Activated naive CD4-positive, alpha-beta T cell (primary cell): ENCODE results near the gene ACBD6.

Experiments used
- DNase-seq, 4 experiments: peaks; one replicate each; lab custom pipeline; 2025; lab: John Stamatoyannopoulos, UW

ACBD6 gene

DNA sequence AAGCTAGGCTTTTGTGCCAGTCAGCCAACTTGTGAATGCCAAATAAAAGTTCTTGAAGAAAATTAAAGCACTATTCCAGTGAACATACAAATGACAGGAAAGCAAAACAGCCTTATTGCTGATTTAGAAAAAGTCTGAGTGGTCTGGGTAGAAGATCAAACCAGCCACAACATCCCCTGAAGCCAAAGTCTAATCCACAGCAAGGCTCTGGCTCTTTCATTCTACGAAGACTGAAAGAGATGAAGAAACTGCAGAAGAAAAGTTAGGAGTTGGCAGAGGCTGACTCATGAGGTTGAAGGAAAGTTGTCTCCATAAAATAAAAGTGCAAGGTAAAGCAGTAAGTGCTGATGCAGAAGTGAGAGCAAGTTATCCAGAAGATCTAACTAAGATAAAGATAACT is 206.4 kb downstream of the ACBD6 start:
- DNase-seq: no peak

DNA sequence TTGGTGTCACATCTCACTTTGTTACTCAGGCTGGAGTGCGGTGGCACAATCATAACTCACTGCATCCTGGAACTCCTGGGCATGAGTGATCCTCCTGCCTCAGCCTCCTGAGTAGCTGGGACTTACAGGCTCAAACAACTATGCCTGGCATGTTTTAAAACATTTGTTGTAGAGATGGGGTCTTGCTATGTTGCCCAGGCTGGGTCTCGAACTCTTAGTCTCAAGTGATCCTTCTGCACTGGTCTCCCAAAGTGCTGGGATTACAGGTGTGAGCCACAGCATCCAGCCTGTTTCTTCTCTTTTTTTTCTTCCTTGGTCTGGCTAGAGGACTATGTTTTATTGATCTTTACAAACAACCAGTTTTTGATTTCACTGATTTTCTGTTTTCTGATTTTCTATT is 207.7 kb downstream of the ACBD6 start:
- DNase-seq: no peak

DNA sequence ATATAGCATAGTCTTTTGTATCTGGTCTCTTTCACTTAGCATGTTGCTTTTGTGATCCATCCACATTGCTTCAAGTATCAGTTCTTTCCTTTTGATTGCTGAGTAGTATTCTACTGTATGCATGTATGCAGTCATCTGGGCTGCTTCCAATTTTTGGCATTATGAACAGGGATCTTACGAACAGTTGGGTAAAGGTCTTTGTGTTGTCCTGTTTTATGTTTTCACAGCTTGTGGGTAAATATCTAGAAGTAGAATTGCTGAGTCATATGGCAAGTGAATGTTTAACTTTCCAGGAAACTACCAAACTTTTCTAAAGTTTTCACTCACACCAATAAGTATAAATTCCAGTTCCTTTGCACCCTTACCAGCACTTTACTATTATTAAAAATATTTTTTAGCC is 211.4 kb downstream of the ACBD6 start:
- no peak for DNase-seq

DNA sequence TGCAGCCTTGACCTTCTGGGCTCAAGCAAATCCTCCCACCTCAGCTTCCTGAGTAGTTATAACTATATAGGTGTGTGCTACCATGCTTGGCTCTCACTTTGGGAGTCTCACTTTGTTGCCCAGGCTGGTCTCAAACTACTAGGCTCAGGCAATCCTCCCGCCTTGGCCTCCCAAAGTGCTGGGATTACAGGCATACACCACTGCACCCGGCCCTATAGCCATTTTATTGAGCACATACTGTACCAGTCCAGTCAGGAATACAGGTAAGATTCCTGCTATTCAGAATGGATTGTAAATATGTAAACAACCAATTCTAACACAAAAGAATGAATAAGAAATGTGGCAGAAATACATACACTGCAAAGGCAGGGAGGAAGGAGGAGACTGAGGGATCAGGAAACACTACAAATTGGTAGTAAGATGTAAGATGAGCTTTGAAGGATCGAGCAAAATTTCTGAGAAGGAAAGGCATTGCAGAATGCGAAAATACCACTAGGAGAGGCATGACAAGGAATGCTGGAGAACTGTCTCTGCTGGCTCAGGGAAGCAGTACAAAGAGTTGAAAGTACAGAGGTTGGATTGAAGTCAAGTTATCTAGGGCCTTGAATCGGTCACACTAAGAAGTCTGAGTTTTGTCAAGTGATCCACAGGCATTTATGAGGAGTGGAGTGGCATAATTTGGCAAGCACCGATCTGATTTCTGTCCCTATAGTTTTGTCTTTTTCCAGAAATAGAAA is 211.9 kb downstream of the ACBD6 start:
- DNase-seq: no peak

DNA sequence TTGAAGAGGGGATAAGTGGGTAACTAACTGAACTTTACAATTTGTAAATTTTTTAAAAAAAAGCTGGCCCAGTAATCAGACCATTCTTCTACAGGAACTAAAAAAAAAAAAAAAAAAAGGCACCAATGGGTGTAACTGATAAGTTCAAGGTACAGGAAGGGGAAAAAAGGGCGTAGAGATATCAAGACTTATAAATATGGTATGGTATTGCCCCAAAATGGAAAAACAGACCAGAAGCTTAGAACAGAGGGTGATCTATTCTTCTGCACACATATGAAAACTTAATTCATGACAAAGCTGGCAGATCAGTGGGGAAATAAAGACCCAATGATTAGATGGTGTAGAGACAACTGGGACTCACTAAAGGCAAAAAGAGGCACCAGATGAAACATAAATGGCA is 213.4 kb downstream of the ACBD6 start:
- DNase-seq: no peak

DNA sequence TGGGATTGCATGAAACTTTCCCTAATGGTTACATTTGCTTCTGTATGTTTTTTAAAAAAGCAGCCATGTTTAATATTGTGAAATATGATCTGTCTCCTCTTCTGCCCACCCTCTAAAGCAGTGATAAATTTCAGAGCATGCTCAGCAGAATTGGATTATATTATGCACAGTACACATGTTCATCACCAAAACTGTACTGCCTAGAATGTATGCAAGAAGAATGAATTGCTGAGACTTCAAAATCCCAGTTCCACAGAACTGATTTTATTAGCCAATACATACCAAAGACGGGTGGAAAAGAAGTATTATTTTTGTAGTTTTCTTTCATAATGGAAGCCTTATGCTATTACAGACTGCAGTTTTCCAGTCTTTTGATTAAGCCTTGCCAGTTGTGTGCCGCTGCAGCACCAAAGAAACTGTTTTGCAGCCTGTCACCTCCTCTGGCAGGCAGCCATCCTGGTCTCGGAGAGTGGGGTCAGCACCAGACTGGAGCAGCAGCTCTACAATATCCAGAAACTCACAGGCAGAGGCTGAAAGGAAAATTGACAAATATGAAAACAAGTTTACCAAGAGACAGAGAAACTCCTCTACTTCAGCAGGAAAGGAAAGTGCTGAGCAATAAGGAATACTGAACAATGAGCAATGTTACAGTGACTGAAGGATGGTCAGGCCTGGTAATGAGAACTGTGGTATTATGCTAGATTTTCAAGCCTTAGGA is 214.2 kb downstream of the ACBD6 start:
- no peak for DNase-seq

DNA sequence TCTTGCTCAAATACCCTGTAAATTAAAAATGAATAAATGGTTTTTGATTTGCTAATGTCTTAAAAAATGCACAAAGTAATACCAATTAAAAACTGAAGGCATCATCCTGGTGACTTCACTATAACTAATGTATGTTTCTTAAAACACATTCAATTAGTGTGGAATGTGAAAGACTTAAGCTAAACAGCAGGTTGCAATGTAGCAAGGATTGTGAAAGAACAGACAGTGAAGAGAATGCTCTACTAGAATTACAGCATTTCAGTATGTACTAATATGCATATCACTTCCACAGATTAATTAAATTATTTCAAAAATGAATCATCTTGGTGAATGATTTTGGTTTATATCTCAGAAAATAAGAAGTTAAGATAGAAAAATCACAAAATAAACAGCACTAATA is 216.0 kb downstream of the ACBD6 start:
- no peak for DNase-seq

DNA sequence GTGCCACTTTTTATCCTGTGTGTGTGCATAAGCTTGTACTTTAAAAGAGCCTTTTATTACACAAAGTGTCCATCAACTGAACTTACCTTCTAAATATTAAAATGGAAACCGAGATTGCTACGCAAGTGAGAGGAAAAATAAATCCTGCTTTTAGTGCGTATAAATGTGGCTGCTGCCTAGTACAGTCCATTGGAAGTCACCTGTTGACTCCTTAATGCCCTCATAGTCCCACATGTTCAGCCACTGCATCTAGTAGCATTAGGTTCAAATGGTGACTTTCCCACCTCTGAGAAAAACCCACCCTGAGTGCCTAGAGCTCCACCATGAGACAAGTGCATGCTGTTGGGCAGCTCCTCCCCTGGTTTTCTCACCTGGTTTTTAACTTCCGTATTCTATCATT is 219.3 kb downstream of the ACBD6 start:
- DNase-seq: no peak

DNA sequence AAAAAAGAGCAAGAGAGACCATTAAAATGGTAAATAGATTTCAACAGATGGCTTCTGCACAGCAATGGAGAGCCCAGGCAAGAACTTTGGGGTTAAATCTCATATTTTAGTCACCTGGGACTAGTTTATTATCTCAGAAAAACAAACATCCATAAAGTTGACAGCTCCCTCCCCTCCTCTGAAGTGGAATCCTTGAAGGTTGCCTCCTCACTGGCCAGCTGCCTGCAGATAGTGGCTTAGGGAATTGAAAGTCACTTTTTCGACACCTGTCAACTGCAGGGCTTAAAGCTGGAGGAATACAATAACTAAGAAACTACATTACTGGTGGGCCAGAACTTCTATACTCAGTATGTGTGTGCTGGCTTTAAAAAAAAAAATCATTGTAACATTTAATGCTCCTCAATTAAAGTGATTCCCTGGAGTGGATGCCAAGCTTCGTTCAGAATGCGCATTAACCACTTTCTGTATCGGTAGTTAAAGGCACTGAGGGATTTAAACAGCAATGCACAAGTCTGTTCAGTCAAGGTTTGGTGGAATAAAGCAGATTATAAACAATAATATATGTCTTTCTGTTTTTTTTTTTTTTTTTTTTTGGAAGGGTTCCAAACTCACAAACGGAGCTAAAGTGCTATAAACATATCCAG is 219.9 kb downstream of the ACBD6 start:
- DNase-seq: no peak

DNA sequence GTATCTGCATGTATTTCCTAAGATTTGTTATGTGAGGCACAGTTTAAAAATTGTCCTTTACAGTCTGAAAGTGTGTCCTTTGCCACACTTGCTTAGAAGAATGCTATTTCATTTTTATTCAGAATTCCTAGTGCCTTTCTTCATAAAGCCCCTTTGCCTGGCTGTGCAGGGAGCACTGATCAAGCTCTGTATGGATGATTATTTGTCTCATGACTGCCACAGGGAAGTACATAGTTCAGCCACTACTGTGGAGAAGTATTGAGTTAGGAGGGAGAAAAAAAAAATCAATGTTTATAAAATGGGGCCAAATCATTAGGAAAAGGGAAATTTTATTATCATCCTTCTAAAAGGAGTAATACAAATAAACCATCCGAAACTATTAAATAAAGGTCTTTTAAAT is 220.9 kb downstream of the ACBD6 start:
- DNase-seq: no peak

DNA sequence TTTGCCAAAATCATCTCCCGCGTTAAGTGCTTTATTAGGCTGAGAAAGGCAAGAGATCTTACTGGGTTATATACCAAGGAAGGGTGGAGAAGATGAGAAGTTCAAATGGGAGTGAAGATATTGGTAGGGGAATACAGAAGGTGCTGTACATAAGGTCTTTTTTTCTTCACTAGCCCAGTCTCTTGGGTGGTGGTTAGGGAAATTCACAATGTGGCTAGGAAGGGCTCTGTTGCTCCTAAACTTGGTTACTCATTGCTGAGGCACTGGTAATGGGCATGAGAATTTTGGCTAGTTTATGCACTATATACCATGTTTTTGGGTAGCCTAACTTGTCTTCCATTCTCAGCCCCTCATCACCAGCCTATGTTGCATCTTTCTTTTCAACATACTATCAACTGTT is 221.8 kb downstream of the ACBD6 start:
- no peak for DNase-seq

DNA sequence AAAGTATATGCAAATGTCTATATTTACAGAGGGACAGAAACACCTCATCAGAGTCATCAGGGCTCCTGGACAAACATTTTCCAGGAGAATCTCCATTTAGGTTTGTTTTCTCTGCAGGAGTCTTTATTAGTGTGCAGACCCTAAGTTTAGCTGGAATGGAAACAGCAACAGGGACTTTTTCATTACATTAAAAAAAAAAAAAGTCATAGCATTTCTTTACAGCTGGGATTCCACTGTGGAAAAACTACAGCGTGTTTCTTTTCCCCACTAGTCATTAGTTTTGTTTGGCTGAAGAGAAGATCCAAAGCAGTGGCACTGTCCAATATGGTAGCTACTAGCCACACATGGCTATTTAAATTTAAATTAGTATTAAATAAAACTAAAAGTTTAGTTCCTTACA is 222.7 kb downstream of the ACBD6 start:
- no peak for DNase-seq

DNA sequence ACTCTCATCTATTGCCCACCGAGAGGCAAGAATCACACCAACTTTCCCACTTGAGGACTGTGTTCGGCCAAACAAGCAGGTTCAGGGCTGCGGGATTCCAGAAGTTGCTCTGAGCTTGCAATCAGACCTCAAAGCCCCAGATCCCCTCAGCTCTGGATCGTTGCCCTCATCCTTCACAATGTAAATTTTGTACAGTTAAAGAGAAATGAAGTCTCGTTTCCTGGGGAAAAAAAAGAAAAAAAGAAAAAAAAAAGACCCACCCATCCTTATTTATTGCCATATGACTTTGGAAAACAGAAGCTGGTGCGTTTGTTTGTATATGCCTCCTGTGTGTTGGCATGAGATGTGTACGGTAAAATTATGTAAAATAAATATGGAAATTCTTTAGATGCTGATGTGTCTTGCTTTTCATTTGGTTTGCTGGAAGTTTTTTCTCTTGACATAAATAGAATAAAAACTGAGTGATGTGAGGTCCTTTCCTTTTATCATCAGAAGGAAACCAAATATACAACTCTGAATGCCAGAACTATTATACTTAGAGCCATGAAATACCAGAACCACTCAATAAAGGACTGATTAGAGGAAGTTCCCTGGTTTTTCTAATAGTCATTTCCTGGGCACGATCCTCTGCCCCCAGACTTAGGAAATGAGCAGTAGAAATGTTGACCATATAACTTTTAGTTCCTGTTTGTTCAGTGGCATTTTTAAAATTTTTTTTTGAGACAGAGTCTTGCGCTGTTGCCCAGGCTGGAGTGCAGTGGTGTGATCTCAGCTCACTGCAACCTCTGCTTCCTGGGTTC is 223.6 kb downstream of the ACBD6 start:
- no peak for DNase-seq

DNA sequence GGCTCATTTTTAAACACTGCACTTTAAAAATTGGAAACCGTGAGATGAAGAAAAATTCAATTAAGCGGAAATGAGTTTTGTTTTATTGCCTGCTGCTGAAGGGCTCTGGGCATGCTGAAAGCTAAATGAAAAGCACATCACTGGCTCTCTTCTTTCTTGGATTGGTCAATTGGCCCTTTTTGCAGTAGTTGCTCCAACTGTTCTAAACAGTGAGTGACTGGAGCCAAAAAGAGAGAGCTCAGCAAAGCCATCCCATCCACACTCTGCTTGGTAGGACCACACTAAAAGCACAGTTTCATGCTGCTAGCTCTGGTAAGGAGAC is 224.2 kb downstream of the ACBD6 start:
- DNase-seq: no peak

DNA sequence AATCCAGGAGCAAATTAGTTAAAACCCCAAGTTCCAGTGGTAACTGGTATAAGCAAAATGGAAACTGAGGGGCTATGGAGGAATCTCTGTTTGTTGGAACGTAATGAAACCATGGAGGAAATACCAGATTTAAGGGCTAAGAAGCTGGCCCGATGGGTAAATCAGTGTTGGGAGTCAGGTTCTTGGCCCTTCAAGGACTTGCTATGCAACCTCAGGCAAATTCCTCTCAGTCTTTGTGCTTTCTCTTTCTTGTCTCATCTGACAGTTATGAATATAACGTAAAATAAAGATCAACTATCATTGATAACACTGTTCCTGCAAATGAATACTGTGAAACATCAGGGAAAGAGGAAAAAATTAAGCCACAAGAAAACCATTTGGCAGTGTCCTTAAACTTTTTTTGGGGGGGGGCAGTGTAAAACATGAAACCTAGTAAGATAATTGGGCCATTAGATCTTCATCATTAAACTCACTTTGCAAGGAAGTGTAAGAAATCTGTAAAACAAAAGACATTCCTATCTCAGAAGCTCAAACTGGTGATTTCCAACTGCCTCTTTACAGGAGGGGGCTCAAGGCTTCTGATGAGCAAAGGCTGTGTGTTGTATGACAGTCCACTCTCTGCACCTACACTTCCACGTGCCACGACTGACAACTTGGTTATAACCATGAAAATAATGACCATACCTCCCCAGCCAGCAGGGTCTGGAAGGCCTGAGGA is 224.7 kb downstream of the ACBD6 start:
- no peak for DNase-seq

DNA sequence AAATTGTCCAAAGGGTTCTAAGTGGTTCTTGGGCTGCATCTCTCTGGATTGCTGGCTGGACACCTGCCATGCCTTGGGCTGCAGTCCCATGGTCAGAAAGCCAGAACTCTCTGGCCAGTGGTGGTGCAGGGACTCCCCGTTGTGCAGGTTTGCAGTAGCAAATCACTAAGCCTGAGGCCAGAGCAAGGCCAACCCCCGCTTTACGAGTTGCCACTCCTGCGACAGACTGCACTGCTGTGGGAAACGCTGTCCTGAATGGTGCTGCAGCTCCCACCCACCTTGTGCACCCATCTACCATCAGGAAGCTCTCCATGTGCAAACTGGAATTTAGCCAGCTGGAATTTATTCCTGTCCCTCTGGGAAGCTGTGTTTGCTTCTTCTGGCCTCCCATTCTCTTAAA is 226.7 kb downstream of the ACBD6 start:
- DNase-seq: no peak

DNA sequence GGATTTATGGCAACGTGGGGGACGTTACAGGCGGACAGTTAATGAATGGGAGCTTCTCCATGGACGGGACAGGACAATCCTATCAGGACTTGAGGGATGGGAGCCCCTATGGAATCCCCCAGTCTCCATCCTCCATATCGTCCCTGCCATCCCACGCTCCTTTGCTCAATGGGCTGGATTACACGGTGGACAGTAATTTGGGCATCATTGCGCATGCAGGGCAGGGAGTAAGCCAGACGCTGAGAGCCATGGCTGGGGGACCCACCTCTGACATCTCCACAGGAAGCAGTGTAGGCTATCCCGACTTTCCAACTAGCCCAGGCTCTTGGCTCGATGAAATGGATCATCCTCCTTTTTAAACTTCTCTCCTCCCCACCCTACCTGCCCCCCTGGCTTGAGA is 228.2 kb downstream of the ACBD6 start:
- DNase-seq: no peak

DNA sequence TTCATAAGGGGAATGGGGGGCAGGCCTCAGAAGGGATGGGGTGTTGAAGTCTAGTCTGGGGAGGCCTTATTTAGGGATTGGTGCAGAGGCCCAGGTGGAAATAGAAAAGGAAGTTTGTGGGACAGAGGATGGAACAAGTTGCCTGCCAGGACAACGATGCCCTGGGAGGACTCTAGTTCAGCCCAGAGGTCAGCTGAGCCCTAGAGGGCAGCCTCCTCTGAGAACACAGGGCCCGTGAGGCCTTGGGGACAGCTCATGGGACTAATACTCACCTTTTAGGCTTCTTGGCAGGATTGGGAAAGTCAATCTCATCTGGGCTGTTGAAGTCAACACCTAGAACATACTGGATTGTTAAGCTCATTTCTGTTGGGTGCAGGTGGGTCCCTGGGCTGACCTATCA is 229.3 kb downstream of the ACBD6 start:
- DNase-seq: no peak

DNA sequence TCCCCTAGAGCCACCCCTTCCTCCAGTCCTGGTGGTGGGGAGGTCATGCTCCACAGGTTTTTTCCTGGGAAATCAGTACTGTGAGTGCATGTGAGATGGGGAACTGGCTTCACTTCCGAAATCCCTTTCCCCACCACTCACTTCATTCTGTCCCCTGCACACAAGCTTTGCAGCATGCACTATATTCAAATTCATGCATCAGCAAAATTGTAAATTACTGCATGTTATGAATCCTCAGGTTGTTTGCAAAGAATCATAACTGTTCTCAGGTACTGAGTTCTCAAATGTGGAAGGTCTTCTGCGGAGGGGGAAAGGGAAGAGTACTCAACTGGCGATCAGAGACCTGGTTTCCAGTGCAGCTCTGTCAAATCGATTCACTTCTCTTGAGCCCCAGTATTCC is 230.0 kb downstream of the ACBD6 start:
- DNase-seq: no peak

DNA sequence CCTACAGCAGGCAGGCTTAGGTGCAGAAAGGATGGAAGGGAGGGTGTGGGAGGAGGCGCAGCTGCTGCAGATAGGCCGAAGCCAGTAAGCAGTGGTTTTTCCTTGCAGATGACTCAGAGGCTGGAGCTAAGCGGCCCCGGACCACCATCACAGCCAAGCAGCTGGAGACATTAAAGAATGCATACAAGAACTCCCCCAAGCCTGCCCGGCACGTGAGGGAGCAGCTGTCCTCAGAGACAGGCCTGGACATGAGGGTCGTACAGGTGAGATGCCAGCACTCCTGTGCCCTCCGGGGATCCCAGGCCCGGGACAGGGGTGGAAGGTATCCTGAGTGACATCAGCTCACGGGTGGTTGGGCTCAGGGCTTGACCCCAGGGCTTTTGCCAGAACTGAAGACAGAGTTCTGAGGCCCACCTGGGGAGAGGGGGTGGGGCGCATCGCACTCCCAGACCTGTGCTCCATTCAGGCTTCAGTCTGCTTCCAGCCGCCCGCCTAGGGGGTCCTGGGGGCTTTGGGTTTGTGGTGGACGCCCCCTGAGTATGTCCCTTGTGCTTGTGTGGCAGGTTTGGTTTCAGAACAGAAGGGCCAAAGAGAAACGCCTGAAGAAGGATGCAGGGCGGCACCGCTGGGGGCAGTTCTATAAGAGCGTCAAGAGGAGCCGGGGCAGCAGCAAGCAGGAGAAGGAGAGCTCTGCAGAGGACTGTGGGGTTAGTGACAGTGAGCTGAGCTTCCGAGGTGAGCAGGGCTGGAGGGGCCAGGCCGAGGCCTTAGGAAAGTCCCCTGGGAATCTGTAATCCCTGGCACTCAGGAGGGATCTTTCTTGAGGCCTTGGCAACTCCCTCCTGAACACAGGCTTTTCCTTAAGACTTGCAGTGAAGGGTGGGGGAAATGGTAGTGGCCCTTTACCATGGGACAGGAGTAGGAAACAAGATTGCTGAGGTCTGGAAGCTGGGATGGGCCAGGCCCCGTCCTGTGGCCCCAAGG is 230.8 kb downstream of the ACBD6 start:
- no peak for DNase-seq
